ENCODE data around the gene IL22RA1. TPM values are rescaled to one million over a fixed set of nuclear protein-coding genes. Genes with fewer than 3 reads are reported as not detected.

Gene IL22RA1
- total and polyA plus RNA-seq, 9 of the 15 experiments (the other 6 are each of a cell fraction or from before 2014, with no cell fraction given): not detected

DNA sequence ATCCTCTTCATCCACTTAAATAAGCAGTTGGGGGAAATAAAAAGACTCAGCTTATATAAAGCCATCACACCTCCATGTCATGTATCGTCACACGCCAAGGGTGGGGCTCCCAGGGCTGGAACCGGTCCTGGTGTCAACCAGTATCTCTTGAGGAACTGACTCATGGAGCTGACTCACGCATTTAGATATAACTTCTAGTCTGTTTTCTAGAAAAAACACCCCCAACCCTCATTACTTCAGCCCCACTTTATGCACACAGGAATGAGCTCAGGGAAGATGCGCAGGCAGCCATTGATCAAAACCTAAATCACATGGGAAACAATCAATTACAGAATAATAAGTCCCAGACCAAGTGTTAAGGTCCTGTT, 6.9 kb upstream of the IL22RA1 start:
- H3K79me2 ChIP-seq (ENCODE audit: control insufficient read depth, insufficient read depth, low read length): no peaks in the 10 kb centered on the region
- FAIRE-seq (peak; percentile 88), DNase-seq (ENCODE audit: extremely low read depth in 1 of 4, low spot score in 3 of 4) (peak; percentile 78 to 80 (median 78)), ATAC-seq (peak; percentile 80)
- 0 out of 2 replicates have a peak, but pooled peaks cover 9% of the 10 kb centered on the region for H4K20me1 ChIP-seq (replicated peaks; ENCODE audit: control insufficient read depth, insufficient read depth, low read length)
- no TSS peak for BruUV-seq (replicated peaks)
- CTCF ChIA-PET (ENCODE audit: low intra/inter-chr PET ratio): interaction anchor here (2.3 kb wide), 1 partner anchor 242 kb away, joined by 10 read pairs; no protein-coding TSS in a partner anchor
- peak overlapping the region; percentile 53 for H2AFZ ChIP-seq (ENCODE audit: low read depth, low read length)
- POLR2A ChIA-PET: interaction anchor here (0.6 to 1.1 kb wide), 10 partner anchors 8 to 458 kb away, joined by 3 to 5 read pairs (median 3); partner anchors contain the start of gene RPL11
- intact Hi-C loops (cut with micrococcal nuclease) (loop anchor here (5.0 kb wide), 1 partner anchor 47 kb away; no protein-coding TSS in a partner anchor), in situ Hi-C loops (cut with MboI) (no loop called here)
- H3K4me3 ChIP-seq: no peak overlapping the region; the same call in 1 of the 2 replicates
- H3K27me3 ChIP-seq (ENCODE audit: control insufficient read depth in 2 of 2, insufficient read depth in 2 of 2, low read length in 2 of 2): peaks cover 35 to 54% of the 10 kb centered on the region in 2 experiments
- peak overlapping the region in 1 of 2 experiments; percentile 72; a peak in 1 of 4 replicates for H3K9ac ChIP-seq (ENCODE audit: insufficient read depth in 1 of 2, low read depth in 2 of 2, low read length in 2 of 2)
- no peak overlapping the region; the same call in 2 of the 3 replicates for H3K27ac ChIP-seq (ENCODE audit: extremely low read depth, low read depth, low read length)
- 0% methylated on average over 5 of the region's 5 CpGs for WGBS (ENCODE audit: insufficient coverage, low coverage, missing lambda C conversion rate)
- H3K4me1 ChIP-seq (replicated peaks in 1 of 2; ENCODE audit: control insufficient read depth in 2 of 2, insufficient read depth in 2 of 2, low read length in 2 of 2): peaks cover 7 to 9% of the 10 kb centered on the region in 2 experiments; a peak in 3 of 5 replicates
- no peaks in the 10 kb centered on the region for H3K9me3 ChIP-seq (replicated peaks; ENCODE audit: control insufficient read depth, insufficient read depth, low read depth, low read length)
- no peaks in the 10 kb centered on the region for H3K9me1 ChIP-seq (ENCODE audit: control insufficient read depth, insufficient read depth, low read length)
- no peaks in the 10 kb centered on the region for H3K36me3 ChIP-seq (ENCODE audit: control insufficient read depth, insufficient read depth, low read length)
- peak overlapping the region; percentile 75 for H3K4me2 ChIP-seq (ENCODE audit: insufficient read depth, low read length)
- TF ChIP-seq KDM4B (IDR thresholded peaks at IDR 0.05; ENCODE audit: borderline replicate concordance in 2 of 2, low read depth in 1 of 2) (no peak), ZNF311 (CRISPR knock-in tag; IDR thresholded peaks at IDR 0.05) (no peak), ZNF507 (tag; conservative IDR thresholded peaks at IDR 0.05) (no peak), L3MBTL2 (IDR thresholded peaks at IDR 0.05) (no peak), ZNF583 (CRISPR knock-in tag; IDR thresholded peaks at IDR 0.05) (no peak), ZNF134 (CRISPR knock-in tag; conservative IDR thresholded peaks at IDR 0.05) (no peak), ZNF551 (CRISPR knock-in tag; IDR thresholded peaks at IDR 0.05) (no peak), ZNF79 (CRISPR knock-in tag; IDR thresholded peaks at IDR 0.05; ENCODE audit: low read depth) (no peak), EP300 (IDR thresholded peaks at IDR 0.05; ENCODE audit: low read length) (no peak; the same call in 1 of the 2 replicates), DPF2 (IDR thresholded peaks at IDR 0.05) (peak; percentile 83), ZC3H4 (CRISPR knock-in tag; IDR thresholded peaks at IDR 0.05; ENCODE audit: borderline replicate concordance) (no peak), GATA2 (CRISPR knock-in tag; IDR thresholded peaks at IDR 0.05) (peak; percentile 22; the same call in 1 of the 2 replicates)
- TF ChIP-seq, protein P1, sequence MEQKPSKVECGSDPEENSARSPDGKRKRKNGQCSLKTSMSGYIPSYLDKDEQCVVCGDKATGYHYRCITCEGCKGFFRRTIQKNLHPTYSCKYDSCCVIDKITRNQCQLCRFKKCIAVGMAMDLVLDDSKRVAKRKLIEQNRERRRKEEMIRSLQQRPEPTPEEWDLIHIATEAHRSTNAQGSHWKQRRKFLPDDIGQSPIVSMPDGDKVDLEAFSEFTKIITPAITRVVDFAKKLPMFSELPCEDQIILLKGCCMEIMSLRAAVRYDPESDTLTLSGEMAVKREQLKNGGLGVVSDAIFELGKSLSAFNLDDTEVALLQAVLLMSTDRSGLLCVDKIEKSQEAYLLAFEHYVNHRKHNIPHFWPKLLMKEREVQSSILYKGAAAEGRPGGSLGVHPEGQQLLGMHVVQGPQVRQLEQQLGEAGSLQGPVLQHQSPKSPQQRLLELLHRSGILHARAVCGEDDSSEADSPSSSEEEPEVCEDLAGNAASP (IDR thresholded peaks at IDR 0.05): no peak
- TF ChIP-seq, protein P2, sequence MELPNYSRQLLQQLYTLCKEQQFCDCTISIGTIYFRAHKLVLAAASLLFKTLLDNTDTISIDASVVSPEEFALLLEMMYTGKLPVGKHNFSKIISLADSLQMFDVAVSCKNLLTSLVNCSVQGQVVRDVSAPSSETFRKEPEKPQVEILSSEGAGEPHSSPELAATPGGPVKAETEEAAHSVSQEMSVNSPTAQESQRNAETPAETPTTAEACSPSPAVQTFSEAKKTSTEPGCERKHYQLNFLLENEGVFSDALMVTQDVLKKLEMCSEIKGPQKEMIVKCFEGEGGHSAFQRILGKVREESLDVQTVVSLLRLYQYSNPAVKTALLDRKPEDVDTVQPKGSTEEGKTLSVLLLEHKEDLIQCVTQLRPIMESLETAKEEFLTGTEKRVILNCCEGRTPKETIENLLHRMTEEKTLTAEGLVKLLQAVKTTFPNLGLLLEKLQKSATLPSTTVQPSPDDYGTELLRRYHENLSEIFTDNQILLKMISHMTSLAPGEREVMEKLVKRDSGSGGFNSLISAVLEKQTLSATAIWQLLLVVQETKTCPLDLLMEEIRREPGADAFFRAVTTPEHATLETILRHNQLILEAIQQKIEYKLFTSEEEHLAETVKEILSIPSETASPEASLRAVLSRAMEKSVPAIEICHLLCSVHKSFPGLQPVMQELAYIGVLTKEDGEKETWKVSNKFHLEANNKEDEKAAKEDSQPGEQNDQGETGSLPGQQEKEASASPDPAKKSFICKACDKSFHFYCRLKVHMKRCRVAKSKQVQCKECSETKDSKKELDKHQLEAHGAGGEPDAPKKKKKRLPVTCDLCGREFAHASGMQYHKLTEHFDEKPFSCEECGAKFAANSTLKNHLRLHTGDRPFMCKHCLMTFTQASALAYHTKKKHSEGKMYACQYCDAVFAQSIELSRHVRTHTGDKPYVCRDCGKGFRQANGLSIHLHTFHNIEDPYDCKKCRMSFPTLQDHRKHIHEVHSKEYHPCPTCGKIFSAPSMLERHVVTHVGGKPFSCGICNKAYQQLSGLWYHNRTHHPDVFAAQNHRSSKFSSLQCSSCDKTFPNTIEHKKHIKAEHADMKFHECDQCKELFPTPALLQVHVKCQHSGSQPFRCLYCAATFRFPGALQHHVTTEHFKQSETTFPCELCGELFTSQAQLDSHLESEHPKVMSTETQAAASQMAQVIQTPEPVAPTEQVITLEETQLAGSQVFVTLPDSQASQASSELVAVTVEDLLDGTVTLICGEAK (IDR thresholded peaks at IDR 0.05): no peak
- TF ChIP-seq, protein P2 (CRISPR knock-in tag; IDR thresholded peaks at IDR 0.05): no peak

Data from K562 (cell line).